HG02840 (cell line): ENCODE results near the gene SPOP.
"Not testable (repeated sequence)": the region's sequence is repeated elsewhere in the genome, so short reads cannot be mapped to it uniquely, and the experiment has no call there.

Experiments used
- ATAC-seq: cut with Tn5 transposase; IDR thresholded peaks from one replicate; pipeline ENCODE4 v1.9.1; 2021; ENCODE audit warnings: mild to moderate bottlenecking, moderate library complexity, moderate number of reproducible peaks; ENCODE audit not compliant: unreplicated experiment, low FRiP score

SPOP gene

DNA sequence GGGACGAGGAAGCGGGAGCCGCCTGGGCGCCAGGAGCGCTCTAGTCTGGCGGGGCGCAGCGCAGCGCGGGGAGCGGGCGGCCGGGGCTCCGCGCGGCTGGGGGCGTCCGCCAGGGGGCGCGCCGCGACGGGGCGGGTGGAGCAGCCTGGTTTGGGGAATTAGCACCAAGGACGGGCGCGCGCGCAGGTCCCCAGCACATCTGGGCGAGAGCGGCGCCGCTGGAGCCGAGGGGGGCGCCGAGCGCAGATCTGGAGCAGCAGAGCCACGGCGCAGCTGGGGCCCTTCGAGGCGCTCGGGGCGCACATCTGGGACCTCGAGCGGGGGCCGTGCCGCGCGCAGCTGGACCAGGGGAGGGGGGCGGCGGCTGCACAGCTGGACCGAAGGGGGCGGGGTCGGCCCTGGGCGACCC, 102.2 kb downstream of the SPOP start, which contains the start of gene NXPH3:
Gene NXPH3 (plus strand): TSS at position 193 of the 409 bp plus-strand sequence. CDS start 349 bp downstream, outside the sequence.
- no peak for ATAC-seq

DNA sequence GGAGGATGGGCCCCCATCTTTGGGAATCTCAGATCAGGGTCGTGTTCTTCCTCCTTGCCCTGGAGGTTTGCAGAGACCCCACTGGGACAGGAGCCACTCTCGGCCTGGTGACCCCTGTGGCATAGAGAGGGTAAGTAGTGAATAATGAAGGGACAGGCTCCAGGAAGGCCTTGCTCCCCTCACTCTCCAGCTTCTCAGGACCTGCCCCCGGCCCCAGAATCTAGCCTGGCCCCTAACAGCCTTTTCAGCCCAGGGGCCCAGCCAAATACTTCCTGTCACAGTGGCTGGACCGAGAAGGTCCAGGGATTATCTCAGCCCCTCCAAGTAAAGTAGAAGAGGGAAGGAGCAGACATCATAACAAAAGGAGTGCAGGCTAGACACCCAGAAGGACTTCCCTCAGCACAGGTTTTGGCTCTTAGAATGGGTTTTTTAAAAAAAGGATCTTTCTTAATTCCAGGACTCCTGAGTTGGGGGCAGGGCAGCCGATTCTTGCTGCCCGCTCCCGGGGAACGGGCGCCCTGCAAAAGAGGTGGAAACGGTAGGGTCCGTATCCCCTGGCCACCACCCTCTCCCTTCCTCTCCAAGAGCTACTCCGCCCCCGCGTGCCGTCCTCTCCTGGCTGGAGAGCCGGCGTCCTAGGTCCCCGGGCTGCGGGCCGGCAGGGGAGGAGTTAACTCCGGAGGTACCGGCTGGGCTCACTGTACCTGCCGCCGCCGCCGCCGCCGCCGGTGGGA, 102.8 kb downstream of the SPOP start:
- no peak for ATAC-seq

GRCh38 chr17:49574323-49574781, 103.5 kb downstream of the SPOP start:
- ATAC-seq: no peak

DNA sequence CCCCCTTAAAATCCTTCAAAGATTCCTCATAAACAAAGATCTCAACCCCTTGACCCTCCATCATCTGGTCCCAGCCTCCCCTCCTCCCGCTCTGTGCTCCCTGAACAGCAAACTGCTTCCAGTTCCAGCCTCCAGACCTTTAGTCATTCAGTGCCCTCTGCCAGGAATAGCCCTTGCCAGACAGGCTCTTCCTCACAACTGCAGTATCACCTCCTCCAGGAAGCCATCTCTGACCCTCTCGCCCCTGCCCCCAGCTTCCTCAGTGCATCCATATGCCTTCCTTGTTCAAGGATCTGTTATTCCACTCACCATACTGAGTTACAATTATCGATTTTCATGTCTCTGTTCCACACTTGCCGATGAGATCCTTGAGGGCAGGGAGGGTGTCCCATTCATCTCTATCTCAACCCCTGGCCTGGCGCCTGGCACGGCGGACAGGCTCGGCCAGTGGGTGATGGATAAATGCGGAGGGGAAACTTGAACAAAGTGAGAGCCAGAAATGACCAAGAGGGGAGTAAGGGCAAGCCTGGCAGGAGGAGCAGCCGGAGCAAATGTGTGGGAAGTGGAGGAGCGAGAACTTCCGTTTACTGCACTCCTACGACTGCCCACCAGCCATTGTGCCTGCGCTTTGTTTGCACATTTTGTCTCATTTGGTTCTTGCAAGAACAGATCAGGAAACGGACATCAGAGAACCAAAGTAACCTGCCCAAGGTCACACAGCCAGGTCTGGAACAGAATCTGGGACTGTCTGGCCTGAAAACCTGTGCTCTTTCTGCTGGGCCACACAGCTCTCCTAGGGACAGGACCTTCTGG, 104.2 kb downstream of the SPOP start:
- no peak for ATAC-seq

DNA sequence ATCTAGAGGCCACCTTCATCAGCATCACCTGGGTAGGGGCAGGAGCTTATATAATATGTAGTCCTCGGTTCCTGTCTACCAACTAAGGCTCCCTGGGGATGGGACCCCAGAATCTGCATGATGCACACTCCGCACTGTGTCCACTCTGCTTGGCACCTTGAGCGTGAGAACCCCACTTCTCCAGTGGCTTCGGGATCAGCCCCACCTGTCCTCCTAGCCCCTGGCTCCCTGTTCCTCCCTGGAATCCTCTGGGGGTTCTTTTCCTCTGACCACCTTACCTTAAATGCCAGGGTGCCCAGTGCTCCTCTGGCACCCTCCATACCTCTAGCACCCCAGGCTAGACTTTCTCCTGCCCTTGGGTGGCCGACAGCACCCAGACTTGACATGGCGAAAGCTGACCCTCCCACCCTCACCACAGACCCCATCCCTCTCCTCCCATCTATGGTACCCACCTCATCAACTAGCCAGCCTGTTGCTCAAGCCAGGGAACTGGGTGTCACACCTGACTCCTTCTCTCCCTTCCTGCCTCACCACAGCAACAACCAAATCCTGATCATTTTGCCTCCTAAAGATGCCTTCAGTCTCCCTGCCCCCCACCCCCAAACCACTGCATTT, 105.0 kb downstream of the SPOP start:
- no peak for ATAC-seq

DNA sequence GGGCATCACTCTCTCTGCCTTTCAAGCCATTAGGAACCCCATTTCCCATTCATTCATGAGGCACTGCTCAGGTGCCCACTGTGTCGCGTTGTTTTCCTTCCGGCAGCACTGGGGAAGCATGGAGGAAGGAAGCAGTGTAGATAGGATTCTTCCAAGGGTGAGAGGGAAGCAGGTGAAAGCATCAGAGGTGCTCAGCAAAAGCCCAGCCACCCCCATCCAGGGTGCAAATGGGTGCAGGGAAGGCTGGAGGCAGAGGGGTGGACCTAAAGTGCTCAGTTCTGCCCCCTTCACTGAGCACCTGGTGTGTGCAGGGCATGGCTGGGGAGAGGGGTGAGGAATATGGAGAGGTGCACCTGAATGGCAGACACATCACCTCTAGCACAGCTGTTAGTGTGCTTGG, 105.7 kb downstream of the SPOP start:
- no peak for ATAC-seq

DNA sequence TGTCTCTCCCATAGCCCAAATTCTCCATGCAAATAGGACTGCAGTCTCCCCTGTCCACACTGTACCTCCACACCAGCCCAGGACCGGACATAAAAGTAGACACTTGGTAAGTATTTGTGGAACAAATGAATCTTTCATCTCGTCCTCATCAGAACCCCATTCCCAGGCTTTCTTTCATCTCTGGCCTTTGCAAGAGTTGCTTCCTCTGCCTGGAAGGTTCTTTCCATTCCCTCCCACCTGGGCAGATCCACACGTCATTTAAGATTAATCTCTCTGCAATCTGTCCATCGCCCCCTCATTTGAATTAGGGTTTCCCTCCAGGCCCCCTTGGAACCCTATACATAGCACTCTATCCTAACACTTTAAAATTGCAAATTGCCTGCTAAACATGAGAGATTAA, 106.1 kb downstream of the SPOP start:
- no peak for ATAC-seq

DNA sequence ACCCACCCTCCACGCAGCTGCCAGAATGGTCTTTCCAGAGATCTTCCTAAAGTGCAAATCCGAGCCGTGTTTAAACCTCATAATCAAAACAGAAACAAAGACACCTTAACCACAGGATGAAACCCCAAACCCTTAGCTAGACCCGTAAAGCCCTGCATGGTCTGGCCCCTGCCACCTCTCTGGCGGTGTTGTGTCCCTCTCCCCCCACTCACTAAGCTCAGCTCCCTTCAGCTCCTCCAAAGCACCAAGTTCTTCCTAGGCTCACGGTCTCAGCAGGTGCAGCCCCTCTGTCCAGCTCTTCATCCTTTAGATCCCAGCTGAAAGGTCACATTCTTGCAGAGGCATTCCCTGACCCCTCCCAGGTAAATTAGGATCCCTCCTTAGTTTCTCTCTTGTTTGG, 106.6 kb downstream of the SPOP start:
- ATAC-seq: no peak

DNA sequence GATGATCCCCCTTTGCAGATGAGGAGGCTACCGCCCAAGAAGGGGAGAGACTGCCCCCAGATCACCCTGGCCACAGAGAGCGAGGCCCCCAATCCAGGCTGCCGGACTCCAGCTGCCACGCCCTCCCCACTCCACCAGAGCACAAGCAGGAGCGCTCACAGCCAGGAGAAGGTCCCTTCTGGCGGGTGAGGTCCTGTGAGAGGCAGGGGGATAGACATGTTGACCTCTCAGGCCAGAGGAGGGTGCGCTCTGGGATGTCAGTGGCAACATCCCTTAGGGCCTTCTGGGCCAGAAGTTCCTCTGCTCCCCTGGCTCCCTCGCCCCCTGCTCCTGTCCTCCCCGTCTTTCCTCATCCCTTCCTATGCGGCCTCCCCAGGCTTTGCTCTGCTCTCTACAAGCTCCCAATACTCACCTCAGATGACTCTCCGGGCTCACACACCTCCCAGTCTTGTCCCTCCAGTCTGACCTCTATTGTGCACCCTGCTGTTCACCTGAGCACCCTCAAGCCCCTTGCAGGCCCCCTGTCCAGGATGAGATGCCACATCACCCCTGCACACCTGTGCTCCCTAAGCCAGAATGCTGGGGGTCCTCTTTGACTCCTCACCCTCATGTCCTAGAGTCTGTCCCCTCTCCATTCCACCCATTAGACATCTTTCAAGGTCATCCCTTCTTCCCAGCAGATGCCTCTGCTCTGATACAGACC, 107.2 kb downstream of the SPOP start:
- no peak for ATAC-seq

DNA sequence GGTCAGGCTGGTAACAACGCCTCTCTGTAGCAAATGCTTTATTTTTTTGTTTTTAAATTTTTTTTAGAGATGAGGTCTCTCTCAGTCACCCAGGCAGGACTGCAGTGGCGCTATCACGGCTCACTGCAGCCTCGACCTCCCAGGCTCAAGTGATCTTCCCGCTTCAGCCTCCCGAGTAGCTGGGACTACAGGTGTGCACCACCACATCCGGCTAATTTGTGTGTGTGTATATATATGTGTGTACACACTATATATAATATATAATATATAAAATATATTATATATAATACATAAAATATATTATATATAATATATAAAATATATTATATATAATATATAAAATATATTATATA, 109.2 kb downstream of the SPOP start:
- not testable (repeated sequence) for ATAC-seq

DNA sequence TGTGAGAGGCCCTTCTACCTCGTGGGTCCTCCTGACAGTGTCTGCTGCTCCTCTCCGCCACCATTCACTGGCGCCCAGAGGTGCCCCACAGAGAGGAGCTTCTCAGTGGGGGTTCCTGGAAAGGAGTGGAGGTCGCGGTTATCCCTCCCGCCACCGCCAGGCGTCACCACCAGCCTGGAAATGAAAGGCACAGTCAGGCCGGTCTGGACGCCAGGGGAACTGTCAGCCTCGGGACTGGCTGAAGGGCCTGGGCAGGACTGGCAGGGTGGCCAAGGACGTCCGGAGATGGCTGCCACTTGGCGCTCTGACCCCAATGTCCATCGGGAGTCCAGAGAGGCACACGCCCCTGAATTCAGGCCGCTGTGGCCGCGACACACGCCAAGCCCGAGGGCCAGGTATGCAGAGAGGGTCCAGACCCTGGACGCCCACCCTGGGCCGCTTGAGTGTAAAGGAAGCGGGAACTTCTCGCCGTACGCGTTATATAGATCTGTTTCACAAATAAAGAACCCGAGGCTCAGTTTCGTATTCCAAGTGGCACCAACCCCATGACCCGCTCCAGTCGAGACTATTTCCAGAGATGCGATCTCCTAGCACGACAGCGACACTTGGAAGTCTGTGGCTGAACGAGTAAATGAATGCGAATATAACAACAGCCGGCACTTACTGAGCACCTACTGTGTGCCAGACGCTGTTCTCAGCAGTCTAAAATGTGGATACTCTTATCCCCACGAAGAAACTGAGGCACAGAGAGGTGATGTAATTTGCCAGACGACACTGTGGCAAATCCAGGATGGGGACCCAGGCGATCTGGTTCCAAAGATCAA, 109.8 kb downstream of the SPOP start:
- no peak for ATAC-seq

- ATAC-seq: no peak
These were observed 110.8 kb downstream of the SPOP start for GRCh38 chr17:49567104-49567521.

DNA sequence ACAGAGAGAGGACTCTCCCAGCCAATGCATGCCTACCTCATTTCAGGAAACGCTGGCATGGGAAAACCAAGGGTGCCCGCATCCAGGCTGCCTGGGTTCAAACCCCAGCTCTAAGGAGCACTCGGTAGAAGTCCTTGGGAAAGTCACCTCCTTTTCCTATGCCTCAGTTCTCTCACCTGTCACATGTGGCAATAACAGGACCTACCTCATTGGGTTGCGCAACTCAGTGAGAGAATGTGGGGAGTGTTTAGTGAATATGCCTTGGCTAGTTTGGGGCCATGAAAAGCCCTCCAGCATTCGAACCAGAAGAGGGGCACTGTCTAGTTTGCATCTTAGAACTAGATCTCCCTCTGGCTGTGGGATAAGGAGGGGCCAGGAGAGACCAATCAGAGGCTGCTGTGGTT, 111.2 kb downstream of the SPOP start:
- no peak for ATAC-seq

GRCh38 chr17:49565948-49566491, 111.9 kb downstream of the SPOP start:
- no peak for ATAC-seq

GRCh38 chr17:49564638-49565037, 113.3 kb downstream of the SPOP start:
- no peak for ATAC-seq

GRCh38 chr17:49557312-49558024, 120.4 kb downstream of the SPOP start:
- ATAC-seq: no peak

DNA sequence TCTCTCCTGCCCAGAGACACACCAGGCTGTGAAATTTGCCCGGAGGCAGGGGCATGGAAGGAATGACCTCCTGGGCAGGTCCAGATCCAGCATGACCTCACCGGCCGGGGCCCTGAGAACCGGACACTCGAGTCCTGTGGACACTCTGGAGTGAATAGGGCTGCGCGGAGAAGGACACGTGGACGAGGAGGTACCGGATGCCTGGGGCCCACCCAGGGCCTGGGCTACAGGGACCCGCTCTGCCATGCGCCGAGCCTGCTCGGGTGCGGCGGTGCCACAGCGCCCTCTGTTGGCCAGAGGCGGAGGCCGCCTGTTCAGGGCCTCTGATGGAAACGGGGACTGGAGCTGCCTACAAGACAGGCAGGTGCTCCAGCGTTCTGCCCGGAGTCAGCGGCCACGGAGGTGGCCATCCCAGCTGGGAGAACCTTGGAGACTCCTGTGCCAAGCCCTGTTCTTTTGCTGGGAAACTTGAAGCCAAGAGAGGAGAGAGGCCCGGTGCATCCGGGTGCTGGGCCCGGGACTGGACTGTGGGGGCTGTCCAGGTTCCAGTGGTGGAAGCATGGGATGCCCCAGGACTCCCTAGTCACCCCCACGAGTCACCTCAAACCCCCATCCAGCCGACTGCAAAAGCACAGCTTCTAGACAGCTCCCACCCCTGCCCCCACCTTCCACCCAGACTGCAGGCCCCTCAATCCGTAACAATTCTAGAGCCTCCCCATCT, 121.5 kb downstream of the SPOP start:
- ATAC-seq: no peak

GRCh38 chr17:49555495-49556222, 122.2 kb downstream of the SPOP start:
- ATAC-seq: no peak
